ENCODE measurements around the gene BRD9.

DNA sequence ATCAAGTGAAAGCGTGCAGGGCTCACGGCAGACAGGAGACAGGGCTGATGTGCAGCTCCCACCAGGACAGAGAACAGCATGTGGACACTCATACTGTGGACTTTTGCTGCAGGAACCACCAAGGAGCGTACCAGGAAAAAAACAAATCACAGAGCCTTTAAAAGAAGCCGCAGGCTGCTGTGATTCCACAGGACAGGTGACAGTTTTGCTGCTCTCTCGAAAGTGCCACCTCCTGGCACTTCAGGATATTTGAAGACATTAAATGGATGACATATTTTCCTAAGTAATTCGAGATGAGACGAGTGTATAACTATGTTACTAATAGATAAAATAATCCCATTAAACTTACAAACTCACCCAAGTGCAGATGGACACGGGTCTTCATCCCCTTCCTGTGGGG is 71.1 kb downstream of the BRD9 start:
- TF ChIP-seq POLR2A (IDR thresholded peaks at IDR 0.05) = no peak
- no peak for TF ChIP-seq POLR2AphosphoS5 (IDR thresholded peaks at IDR 0.05)
